NCI-H1105 (cell line): Measurements from ENCODE around the gene GNAI3.
A peak's percentile ranks its signal among the peaks of the same experiment; 100 is the strongest.

Experiments
- DNase-seq: peaks from one replicate; lab custom pipeline; 2025; lab: John Stamatoyannopoulos, UW

Gene GNAI3

GRCh38 chr1:109661391-109661790, 113.0 kb downstream of the GNAI3 start:
- no peak for DNase-seq

DNA sequence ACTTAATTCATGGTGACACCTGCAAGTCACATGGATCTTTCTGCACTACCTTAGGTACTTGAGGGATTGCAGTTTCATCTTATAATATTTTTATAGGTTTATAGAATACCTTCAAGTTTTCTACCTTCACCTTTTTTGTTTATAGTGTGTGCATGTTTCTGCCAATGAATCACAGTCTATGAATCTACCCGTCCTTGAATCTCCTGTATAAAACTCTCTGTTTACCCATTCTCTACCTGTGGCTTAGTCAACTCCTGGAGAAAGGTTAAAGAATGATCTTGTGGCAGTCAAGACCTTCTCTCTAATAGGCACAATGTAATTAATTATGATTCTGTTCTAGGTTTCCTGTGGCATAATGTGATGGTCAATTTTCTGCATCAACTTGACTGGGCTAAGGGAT, 116.3 kb downstream of the GNAI3 start:
- DNase-seq = no peak

DNA sequence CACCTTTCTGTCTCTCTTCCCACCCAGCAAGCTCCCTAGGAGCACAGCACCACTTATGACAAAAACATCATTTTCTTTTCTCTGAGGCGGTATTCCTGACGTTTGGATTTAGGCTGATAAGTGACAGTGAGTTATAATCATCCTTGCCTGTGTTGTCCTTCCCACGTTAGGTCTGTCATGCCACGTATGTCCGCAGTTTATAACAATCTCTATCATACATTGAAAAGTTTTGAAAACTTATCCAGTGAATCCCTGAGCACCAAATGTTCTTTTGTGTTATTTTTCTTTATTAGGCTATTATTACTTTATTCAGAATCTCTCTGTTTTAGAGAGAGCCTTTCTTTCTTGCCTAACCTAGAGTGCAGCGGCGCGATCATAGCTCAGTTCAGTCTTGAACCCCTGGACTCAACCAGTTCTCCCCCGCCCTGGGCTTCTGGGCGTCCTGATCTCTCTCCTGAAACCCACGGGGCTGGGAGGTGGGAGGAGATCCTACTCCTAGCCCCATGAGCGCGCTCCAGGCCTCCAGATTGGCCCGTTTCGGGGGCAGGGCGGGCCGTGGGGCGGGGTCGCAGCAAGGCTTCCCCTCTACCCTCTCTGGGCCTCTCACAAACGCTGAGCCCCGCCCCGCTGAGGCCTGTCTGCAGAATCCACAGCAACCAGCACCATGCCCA, 119.2 kb downstream of the GNAI3 start, which contains the start of gene GSTM2:
GSTM2 (plus strand) TSS at position 606 of the 671 bp plus-strand sequence; CDS start at position 665, 59 bp downstream.
- peak; percentile 58 for DNase-seq
